ENCODE data around the gene SH3PXD2A.

SH3PXD2A gene

DNA sequence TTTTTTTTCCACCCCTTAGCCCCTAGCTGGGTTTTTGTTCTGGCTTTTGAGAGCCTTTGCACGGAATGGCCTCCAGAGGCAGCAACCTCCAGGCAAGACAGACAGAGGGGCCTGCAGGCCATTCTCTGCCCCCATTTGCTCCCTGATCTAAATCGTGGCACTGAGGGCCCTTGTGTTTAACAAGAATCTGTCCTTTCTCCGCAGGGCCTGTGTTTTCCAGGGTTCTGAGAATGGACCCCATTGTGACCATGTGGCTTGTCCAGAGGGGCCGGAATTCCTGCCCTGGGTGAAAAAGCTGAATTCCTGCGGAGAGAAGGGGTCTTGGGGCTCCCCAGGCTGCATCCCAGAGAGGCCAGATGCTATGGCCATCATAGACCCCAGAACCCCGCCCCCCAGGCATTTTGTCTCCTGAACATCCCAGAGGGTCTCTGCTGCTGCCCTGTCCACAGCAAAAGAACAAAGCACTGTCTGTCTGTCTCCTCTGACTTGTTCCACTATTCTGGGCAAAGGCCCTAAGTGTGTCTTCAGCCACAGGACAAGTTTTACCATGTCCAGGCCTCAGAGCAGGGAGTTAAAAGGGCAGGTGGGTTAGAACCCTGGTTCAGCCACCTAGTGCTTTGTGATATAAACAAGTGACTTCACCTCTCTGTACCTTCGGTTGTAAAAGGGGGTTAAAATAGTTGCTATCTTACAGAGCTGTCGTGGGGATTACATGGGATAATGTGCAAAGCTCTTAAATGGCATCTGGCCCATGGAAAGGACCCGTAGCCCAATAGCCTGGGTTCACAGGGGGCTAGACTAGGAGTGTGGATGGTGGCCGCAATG lies 155.6 kb downstream of the SH3PXD2A start:
- no peak for DNase-seq

- no peak for DNase-seq
Observed at GRCh38 chr10:103698266-103698665, 157.1 kb downstream of the SH3PXD2A start.

- DNase-seq = no peak
Observed at GRCh38 chr10:103697787-103698186, 157.6 kb downstream of the SH3PXD2A start.

GRCh38 chr10:103696411-103697145 lies 158.8 kb downstream of the SH3PXD2A start:
- peak; percentile 82 for DNase-seq

DNA sequence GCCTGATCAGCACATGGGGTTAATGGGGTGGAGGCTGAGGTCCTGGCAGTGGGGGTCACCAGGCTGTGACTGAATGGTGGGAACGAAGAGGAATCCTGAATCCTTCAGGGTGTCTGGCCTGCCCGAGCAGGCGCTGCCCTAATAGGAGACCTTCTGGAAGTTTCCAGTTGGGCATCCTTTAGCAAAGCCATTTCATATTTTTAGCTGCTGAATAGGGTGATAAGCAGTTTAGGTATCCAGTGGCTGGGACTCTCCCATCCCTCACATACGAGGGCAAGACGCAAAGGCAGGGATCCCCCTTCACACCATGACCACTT lies 159.3 kb downstream of the SH3PXD2A start:
- DNase-seq = no peak

- DNase-seq = no peak
Observed at GRCh38 chr10:103695584-103696005, 159.8 kb downstream of the SH3PXD2A start.

DNA sequence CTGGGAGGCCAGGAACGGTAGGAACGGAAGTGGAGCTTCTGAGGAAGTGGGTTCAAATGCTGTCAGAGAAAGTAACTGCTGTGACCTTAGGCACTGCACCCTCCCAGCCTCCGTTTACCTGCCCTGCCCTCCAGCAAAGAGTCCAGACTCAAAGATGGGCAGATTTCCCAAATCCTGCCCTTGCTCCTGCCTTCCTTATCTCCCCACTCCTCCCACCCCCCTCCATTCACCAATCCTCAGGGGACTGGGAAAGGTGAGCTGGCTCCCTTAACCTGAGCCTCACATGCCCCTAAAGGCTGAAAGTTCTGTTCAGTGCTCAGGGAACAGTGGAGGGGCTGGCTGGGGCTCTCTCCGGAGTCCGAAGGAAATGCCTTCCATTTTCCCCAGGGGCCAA lies 161.6 kb downstream of the SH3PXD2A start:
- DNase-seq = no peak

DNA sequence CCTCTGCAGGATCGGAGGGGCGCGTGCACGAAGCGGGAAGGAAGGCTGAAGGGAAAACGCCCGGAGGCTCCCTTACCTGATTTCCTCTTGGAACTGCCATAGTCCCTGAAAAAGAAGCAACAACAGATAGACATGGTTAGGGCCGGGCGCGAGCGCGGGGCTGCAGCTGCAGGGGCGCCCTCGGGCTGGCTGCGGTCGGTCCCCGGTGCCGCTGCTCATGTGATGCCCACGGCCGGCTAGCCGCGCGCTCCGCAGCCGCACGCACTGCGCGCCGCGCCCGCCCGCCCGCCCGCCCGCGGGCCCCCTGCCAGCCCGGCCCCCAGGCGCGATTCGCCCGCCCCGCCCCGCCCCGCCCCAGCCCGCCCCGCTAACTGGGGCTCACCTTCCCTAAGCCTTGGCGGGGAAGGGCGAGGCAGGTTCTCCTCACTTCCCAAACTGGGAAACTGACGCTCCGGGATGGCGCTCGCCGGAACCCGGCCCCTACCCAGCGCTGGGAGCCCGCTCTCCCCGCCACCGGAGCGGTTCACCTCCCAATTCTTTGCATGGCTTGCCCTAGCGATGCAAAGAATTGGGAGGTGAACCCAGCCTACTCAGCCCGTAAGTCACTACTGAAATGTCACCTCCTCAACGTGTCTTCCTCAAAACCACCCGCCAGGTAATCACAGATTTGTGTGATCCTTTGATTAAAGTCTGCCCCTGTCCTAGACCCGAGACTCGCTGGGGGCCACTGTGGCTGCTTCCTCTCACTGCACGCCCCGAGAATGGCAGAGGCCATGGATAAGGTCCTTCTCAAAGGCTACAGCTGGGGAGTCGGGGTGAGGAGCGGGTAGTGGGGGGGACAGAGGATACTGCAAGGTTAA lies 162.2 kb downstream of the SH3PXD2A start:
- DNase-seq = peak; percentile 36

- no peak for DNase-seq
Observed at GRCh38 chr10:103692436-103692951, 162.9 kb downstream of the SH3PXD2A start.

DNA sequence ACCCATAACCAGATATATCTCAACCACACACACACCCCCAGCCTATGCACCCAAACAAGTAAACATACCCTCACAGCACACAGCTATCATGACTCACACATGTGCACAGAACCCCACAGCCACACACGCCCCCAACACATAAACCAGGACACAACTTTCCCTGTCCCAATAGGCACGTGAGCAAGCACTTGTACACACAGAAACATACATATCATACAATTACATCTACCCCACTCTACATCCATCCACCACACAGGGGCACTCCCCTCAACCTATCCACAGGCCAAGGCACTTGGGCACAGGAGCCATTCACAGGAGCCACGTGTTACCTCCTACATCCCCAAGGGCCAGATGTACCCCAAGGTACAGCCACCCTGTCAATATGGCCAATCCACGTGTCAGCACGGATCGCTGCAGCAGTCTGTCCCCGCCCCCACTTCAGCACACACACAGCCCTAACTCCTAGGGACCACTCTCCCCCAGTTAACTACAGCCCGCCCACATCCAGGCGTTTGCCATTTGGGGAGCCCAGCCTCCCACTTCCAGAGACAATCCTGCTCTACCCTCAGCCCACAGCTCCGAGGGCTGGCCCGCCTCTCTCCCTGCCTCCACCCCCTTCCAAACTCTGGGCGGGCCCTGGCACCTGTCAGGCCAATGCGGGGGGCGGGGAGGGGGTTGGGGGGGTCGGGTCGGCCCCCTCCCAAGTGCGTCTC lies 163.5 kb downstream of the SH3PXD2A start:
- peak; percentile 33 for DNase-seq

DNA sequence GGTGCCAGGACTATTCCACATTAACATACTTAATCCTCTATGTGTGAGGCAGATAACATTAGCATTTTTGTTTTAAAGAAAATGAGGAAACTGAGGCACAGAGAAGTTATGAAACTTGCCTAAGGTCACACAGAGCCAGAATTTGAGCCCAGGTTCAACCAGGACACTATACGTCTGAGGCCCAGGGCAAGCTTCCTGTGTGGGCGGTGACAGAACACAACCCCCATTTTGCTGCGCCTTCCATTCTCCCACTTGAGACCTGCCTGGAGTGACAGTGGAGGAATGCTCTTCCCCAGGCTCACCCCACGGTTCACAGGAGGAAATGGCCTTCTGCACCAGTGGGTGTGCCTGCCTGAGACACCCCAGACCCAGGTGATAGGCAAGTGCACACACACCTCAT lies 164.1 kb downstream of the SH3PXD2A start:
- DNase-seq = no peak

GRCh38 chr10:103690281-103690680 lies 165.1 kb downstream of the SH3PXD2A start:
- DNase-seq = no peak

DNA sequence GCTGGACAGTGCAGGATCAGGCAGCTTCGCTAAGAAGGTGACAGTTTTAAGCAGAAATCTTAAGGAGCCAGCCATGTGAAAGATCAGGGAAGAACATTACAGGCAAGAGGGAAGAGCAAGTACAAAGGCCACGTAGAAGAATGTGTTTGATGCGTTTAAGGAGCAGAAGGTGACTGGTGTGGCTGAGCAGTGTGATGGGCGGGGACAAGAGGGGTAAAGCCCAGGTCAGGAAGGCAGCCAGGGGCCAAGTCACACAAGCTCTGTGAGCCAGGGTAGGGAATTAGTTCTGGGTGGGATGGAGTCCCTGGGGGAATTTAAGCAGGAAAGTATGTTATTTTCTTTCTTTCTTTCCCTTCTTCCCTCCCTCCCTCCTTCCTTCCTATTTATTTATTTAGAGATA lies 166.9 kb downstream of the SH3PXD2A start:
- no peak for DNase-seq

- DNase-seq = no peak
Observed at GRCh38 chr10:103687718-103688117, 167.7 kb downstream of the SH3PXD2A start.

DNA sequence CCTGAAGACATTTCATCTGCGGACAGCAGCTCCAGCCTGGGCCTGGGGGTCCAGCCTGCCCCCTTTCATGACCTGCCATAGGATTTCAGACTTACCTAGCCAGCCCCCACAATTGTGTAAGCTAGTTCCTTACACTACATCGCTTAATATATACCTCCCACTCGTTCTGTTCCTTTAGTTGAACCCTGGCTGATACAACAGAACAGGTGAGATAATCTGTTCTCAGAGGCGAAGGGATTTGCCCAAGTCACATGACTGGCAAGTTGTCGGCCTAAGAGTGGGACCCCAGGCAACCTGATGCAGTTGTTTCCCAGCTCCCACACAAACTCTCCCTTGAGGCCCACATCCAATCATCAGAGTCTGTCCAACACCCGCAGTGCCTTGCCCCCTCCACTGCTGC lies 168.2 kb downstream of the SH3PXD2A start:
- DNase-seq = no peak

- peak; percentile 76 for DNase-seq
Observed at GRCh38 chr10:103685880-103686669, 169.3 kb downstream of the SH3PXD2A start.

- no peak for DNase-seq
Observed at GRCh38 chr10:103683851-103684250, 171.5 kb downstream of the SH3PXD2A start.

DNA sequence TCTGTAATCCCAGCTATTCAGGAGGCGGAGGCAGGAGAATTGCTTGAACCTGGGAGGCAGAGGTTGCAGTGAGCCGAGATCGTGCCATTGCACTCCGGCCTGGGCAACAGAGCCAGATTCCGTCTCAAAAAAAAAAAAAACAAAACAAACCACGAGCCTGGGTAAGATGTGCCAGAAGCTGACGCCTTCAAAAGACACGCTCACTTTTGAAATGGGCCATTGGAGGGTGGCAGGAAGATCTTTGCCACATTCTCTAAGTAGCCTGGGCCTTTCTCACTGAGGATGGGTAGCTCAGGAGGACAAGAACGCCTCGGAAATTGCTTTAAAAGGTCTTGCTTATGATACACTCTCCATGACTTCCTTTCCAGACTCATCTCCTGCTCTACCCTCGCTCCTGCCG lies 172.7 kb downstream of the SH3PXD2A start:
- no peak for DNase-seq

- no peak for DNase-seq
Observed at GRCh38 chr10:103681617-103682399, 173.6 kb downstream of the SH3PXD2A start.

DNA sequence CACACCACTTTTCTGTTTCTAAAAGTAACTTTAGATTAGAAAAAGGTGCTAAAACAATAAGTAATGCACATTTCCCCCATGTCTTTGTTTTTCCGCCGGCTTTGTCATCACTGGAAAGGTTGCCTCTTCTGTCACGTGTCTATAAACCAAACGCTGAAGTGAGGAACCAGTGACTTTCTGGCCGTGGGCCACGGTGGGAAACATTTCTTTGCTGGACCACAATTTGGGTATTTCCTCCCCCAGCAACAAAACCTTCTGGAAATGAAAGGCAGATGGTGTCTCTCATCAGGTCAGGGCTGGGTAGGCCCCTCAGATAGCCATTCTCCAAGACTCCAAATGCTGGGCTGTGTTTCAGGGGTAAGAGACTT lies 174.5 kb downstream of the SH3PXD2A start:
- DNase-seq = no peak

All from CD4-positive, alpha-beta T cell treated with Interleukin-4 for 4 hours (primary cell).